HG03045 (cell line): ENCODE data around the gene OSBP.
"Not testable (repeated sequence)": the region's sequence is repeated elsewhere in the genome, so short reads cannot be mapped to it uniquely, and the experiment has no call there.

Source experiments
- ATAC-seq: cut with Tn5 transposase; IDR thresholded peaks from one replicate; pipeline ENCODE4 v1.9.1; 2021; ENCODE audit warnings: mild to moderate bottlenecking, moderate library complexity; ENCODE audit not compliant: unreplicated experiment

The OSBP gene

GRCh38 chr11:59555601-59556114 is 59.9 kb downstream of the OSBP start:
- ATAC-seq = no peak

DNA sequence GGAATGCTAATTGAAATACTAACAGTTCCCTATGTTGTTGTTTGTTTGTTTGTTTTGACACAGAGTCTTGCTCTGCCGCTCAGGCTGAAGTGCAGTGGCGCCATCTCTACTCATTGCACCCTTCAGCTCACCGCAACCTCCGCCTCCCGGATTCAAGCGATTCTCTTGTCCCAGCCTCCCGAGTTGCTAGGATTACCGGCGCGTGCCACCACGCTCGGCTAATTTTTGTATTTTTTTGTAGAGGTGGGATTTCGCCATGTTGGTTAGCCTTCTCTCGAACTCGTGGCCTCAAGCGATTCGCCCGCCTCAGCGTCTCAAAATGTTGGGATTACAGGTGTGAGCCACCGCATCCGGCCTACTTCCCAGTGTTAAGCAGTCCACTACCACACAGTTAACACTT is 62.3 kb downstream of the OSBP start:
- no peak for ATAC-seq

DNA sequence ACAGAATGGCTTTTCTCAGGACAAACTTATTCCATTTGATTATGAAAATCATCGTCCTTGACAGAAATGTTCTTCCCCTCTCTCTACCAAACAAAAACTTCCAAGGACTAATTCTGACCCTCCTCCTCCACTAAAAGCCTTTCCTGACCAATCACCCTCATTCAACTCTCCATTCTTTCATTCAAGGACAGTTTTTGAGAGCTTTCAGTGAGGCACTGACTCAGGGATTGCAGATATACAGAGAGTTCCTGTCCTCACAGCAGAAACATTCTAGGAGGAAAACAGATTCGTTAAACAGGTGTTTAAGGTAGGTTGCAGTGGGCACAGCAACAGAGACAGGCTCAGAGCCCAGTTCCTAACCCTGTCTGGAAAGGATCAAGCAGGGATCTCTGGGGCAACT is 62.7 kb downstream of the OSBP start:
- no peak for ATAC-seq

DNA sequence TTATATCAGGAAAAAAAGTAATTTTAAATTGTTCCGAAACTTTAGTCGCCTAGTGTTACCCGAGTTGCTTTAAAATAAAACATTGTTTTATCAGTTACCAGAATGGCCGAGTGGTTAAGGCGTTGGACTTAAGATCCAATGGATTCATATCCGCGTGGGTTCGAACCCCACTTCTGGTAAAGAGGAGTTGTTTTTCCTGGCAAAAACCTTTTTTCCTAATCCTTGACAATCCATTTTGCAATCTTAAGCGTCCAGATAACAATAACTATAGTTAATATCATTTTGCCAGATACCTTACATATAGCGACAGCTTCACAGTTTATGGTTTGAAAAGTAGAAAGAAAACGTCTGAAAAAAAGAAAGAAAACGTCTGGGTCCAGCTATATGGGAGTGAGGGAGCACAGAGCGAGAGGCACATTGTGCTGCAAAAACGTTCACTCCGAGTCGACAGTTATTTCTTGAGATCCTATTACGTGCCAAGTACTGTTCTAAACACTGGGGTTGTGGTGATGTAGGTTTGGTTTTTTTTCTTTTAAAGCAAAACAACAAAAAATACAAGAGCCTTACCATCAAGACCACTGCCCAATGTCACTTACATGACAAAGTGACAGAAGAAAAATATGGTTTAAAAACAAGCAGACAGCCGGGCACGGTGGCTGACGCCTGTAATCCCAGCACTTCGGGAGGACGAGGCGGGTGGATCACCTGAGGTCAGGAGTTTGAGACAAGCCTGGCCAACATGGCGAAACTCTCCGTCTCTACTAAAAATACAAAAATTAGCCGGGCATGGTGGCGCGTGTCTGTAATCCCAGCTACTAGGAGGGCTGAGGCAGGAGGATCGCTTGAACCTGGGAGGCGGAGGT is 63.7 kb downstream of the OSBP start:
- no peak for ATAC-seq

DNA sequence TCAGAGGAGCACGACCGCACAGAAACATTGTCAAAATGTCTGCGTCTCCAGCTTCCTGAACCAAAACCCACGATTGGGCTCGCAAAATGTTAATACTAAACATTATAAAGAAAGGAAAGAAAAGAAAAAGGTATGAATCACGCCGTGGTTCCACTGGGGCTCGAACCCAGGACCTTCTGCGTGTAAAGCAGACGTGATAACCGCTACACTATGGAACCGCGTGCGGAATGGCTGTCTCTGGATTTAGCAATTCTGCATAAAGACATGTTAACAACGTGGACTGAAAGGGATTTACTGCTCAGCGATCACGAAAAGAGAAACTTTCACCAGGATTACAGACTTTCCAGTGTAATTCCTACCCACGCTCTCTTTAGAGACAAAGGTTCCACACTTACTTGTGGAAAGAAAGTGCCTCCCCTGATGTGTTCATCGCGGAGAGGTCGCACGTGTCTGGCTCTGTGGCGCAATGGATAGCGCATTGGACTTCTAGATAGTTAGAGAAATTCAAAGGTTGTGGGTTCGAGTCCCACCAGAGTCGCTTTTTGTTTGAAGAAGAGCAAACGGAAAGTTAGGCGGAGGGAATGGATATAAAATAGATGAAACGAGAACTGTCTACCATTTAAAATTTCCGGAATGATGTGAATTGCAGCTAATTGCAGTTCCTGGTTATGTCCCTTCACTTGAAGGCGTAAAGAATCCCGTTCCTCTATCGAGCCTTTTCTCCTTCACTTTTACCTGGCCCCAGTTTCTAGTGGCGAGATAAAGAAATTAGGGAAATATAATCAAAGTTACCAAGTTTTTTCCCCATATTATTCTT is 64.5 kb downstream of the OSBP start:
- peak; percentile 29 for ATAC-seq

DNA sequence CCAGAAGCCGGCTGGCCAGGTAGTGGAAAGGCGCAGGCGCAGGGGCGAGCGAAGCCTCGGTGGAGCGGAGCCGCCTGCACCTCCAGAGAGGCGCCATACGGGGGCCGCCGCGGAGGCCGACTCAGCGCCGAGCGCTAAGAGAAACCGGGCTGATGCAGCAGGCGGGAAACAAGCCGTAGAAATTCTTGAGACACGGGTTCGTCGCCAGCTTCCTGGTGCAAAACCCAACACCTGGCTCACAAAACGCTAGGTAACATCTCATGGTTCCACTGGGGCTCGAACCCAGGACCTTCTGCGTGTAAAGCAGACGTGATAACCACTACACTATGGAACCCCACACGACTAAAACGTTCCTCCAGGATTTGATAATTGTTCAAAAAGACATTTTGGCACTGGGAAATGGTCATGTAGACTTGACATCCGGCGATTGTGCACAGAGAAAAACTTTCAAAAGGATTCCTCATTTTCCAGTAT is 65.2 kb downstream of the OSBP start:
- peak; percentile 94 for ATAC-seq

- no peak for ATAC-seq
Measured at GRCh38 chr11:59548309-59548656, 67.3 kb downstream of the OSBP start.

- not testable (repeated sequence) for ATAC-seq
Measured at GRCh38 chr11:59547605-59548308, 67.8 kb downstream of the OSBP start.

DNA sequence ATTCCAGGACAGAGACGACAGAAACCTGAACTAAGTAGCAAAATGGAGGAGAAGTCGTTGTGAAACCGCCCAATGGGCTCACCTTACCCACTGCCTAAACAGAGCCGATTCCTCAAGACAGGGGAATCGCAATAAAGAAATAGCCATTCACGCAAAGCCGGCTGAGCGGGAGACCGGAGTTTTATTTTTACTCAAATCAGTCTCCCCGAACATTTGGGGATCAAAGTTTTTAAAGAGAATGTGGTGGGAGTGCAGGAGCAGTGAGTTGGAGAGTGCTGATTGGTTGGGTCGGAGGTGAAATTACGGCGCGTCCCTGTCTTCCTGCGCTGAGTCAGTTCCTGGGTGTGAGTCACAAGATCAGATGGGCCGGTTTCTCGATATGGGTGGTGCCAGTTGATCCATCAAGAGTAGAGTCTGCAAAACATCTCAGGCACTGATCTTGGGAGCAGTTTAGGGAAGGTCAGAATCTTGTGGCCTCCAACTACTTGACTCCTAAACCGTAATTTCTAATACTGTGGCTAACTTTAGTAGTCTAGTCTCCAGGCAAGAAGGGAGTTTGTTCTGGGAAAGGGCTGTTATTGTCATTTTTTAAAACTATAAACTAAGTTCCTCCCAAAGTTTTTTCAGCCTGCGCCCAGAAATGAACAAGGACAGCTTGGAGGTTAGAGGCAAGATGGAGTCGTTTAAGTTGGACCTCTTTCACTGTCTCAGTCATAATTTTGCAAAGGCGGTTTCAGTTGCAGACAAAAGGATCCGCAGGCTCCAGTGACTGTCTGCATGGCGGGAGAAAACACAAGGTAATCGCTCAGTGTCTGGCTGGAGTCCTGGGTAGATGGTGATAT is 70.2 kb downstream of the OSBP start:
- ATAC-seq = no peak

- no peak for ATAC-seq
Measured at GRCh38 chr11:59544869-59545178, 70.8 kb downstream of the OSBP start.

DNA sequence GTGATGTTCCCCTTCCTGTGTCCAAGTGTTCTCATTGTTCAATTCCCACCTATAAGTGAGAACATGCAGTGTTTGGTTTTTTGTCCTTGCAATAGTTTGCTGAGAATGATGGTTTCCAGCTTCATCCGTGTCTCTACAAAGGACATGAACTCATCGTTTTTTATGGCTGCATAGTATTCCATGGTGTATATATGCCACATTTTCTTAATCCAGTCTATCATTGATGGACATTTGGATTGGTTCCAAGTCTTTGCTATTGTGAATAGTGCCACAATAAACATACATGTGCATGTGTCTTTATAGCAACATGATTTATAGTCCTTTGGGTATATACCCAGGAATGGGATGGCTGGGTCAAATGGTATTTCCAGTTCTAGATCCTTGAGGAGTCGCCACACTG is 71.9 kb downstream of the OSBP start:
- ATAC-seq = not testable (repeated sequence)

GRCh38 chr11:59542142-59542810 is 73.3 kb downstream of the OSBP start:
- no peak for ATAC-seq

GRCh38 chr11:59534676-59535075 is 80.9 kb downstream of the OSBP start:
- ATAC-seq = no peak

DNA sequence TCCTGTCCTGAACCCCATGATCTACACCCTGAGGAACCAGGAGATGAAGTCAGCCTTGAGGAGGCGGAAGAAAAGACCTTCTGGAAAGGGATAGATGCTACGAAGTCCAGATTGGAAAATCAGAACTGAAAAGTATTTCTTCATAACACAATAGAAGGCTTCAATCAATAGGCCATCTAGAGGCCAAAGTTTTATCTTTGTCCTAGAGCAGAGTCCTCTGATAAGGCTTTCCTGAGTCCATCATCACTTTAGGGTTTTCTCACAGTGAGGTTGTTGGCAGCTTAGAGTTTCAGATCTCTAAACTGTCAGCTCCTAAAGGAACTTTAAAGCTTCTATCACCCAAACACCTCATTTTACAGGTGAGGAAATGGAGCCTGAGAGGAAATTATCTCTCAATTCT is 83.0 kb downstream of the OSBP start:
- no peak for ATAC-seq

DNA sequence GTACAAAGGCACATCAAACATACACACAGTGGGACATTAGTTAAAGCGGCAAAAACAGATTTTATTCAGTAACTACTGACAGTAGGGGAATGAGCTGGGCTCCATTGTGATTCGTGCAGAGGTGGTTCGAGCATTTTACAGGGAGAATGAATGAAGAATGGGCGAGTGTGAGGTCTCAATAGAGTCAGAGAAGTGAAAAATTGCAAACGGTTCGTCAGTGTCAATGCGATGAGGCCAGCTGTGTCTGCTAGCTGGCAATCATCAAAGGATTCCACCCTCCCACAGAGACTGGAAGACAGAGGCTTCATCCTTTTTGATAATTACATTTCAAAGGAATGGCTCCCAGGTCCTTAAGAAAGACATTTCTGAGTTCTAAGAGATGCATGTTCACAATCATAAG is 86.9 kb downstream of the OSBP start:
- no peak for ATAC-seq
